Natural killer cell (primary cell): Measurements from ENCODE around the gene WDHD1. TPM values are rescaled to one million over a fixed set of nuclear protein-coding genes. Genes with fewer than 3 reads are reported as not detected.
"Not testable (repeated sequence)": the region's sequence is repeated elsewhere in the genome, so short reads cannot be mapped to it uniquely, and the experiment has no call there.

Experiments
- ATAC-seq, 3 donors: fragments of 150-1000 bp in 2 of 3; fragments of 200-7000 bp in 1 of 3; cut with Tn5 transposase; 1 replicate in 1 of 3; 2 replicates in 2 of 3; pipeline ENCODE4 v1.10.0; 2021; ENCODE audit warnings: mild to moderate bottlenecking in 2 of 3, moderate library complexity in 2 of 3
- DNase-seq, 2 donors: peaks; one replicate each; pipeline versions ENCODE4 v3.0.0 to v3.0.0-alpha.2; 2013 to 2021; ENCODE audit warnings: mixed read lengths in 1 of 2
- H3K27ac ChIP-seq: one replicate; pipeline ENCODE4 v1.5.1; 2013; ENCODE audit warnings: mild to moderate bottlenecking, low read length
- H3K27me3 ChIP-seq: one replicate; pipeline ENCODE4 v1.6.1; 2013; ENCODE audit warnings: low read length; ENCODE audit not compliant: control insufficient read depth, insufficient read depth
- H3K36me3 ChIP-seq: one replicate; pipeline ENCODE4 v1.6.1; 2013; ENCODE audit warnings: low read length; ENCODE audit not compliant: control insufficient read depth, insufficient read depth
- H3K4me1 ChIP-seq: one replicate; pipeline ENCODE4 v1.6.1; 2013; ENCODE audit warnings: low read length; ENCODE audit not compliant: control insufficient read depth, insufficient read depth
- H3K4me3 ChIP-seq: one replicate; pipeline ENCODE4 v1.5.1; 2013; ENCODE audit warnings: low read length
- H3K9me3 ChIP-seq: one replicate; pipeline ENCODE4 v1.6.1; 2013; ENCODE audit warnings: low read length; ENCODE audit not compliant: control insufficient read depth, insufficient read depth
- H3K27ac Mint-ChIP-seq, 2 donors: one replicate each; pipeline ENCODE4 v1.8.0; 2022; ENCODE audit warnings: mild to moderate bottlenecking in 2 of 2, mixed read lengths in 2 of 2, moderate library complexity in 1 of 2
- H3K27me3 Mint-ChIP-seq, 2 donors: one replicate each; pipeline ENCODE4 v1.8.0; 2022; ENCODE audit warnings: low read depth in 2 of 2, mixed read lengths in 2 of 2
- H3K36me3 Mint-ChIP-seq: one replicate; pipeline ENCODE4 v1.8.0; 2022; ENCODE audit warnings: mixed read lengths
- H3K4me1 Mint-ChIP-seq, 2 donors: one replicate each; pipeline ENCODE4 v1.8.0; 2022; ENCODE audit warnings: mixed read lengths in 2 of 2
- H3K4me3 Mint-ChIP-seq: one replicate; pipeline ENCODE4 v1.8.0; 2022; ENCODE audit warnings: mild to moderate bottlenecking, moderate library complexity, mixed read lengths
- H3K9me3 Mint-ChIP-seq, 2 donors: one replicate each; pipeline ENCODE4 v1.8.0; 2022; ENCODE audit warnings: mixed read lengths in 2 of 2
- CTCF ChIP-seq: fragments of 200-600 bp; IDR thresholded peaks from one replicate; pipeline ENCODE4 v1.8.0; 2022; ENCODE audit warnings: antibody characterized with exemption
- WGBS: methylation state at CpG from one replicate; pipeline ENCODE4 v1.1.7; 2013; ENCODE audit warnings: missing lambda C conversion rate; ENCODE audit not compliant: insufficient coverage; 5-methylcytosine and 5-hydroxymethylcytosine counted together
- intact Hi-C: fragments of 100-400 bp; cut with micrococcal nuclease; formaldehyde crosslinking; loops from one replicate; pipeline ENCODE4 v1.14.2; 2022
- total RNA-seq, 4 donors: library from RNA; stranded (reverse); fragments of 120-200 nt in 1 of 4; gene quantifications; one replicate each; pipeline versions ENCODE4 v1.2.3 to v1.2.4, GENCODE V29; 2013 to 2022

WDHD1 gene
- total RNA-seq, 3 donors from 2014 or later (not counting 1 experiment from before 2014, with no cell fraction given): 4.5 to 5.4 (median 5.3) TPM

DNA sequence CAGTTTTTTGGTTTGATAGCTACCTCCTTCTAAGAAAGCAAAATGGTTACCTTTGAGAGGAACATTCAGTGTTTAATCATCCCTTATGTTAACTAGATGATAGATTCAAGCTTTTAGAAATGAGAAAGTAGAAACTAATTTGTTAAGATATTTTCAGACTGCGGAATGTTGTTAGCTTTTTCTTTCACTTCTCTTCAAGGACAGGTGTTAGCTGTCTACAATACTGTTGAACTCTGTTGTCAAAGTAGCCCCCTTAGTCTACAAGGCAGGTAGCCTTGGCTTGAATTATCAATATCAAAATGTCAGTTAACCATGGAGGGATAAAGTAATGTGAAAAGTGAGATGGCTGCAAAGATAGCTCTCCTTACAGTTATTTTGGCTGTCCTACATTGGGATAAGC, 39.3 kb upstream of the WDHD1 start:
- no peak for ATAC-seq
- Histone ChIP-seq H3K27ac (no peak overlapping the region), H3K4me1 (no peaks in the 10 kb centered on the region), H3K36me3 (peaks cover 47% of the 10 kb centered on the region), H3K27me3 (no peaks in the 10 kb centered on the region), H3K9me3 (no peaks in the 10 kb centered on the region), H3K4me3 (no peak overlapping the region)
- intact Hi-C loops: no loop called here
- Mint-ChIP-seq H3K27ac (peak overlapping the region; percentile 33 to 56), H3K4me1 (peaks cover 14 to 17% of the 10 kb centered on the region in 2 donors), H3K4me3 (no peak overlapping the region), H3K27me3 (no peaks in the 10 kb centered on the region), H3K9me3 (no peaks in the 10 kb centered on the region), H3K36me3 (peaks cover 13% of the 10 kb centered on the region)
- no peak for DNase-seq
- no peak for TF ChIP-seq CTCF
- WGBS: 100% methylated on average over 1 of the region's 1 CpG

DNA sequence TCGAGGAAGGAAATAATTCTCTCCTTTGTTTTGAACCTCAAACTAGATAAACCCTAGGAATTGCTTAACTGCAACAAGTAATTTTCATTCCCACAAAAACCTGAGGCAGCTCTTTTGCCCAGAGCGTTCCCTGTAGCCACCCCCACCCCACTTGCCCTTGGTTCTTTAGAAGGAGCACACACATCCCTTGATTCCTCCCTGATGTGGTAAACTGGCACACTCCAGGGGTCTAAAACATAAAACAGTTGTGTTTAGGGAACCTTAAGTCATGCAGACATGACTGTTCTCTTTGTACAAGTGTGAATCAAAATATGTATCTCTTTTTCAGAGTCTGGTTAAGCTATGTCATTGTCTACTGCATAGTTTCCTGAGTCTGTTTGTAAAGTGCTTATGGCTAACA, 38.5 kb upstream of the WDHD1 start:
- Mint-ChIP-seq H3K36me3 (peaks cover 13% of the 10 kb centered on the region), H3K27ac (peak overlapping the region; percentile 56 to 67), H3K9me3 (no peaks in the 10 kb centered on the region), H3K27me3 (no peaks in the 10 kb centered on the region), H3K4me1 (peaks cover 18 to 25% of the 10 kb centered on the region in 2 donors), H3K4me3 (no peak overlapping the region)
- TF ChIP-seq CTCF: no peak
- no peak for DNase-seq
- no peak for ATAC-seq
- H3K9me3 ChIP-seq: no peaks in the 10 kb centered on the region
- H3K4me3 ChIP-seq: no peak overlapping the region
- 97% methylated on average over 2 of the region's 2 CpGs for WGBS
- no peak overlapping the region for H3K27ac ChIP-seq
- no peaks in the 10 kb centered on the region for H3K27me3 ChIP-seq
- intact Hi-C loops: no loop called here
- H3K4me1 ChIP-seq: no peaks in the 10 kb centered on the region
- peaks cover 49% of the 10 kb centered on the region for H3K36me3 ChIP-seq

DNA sequence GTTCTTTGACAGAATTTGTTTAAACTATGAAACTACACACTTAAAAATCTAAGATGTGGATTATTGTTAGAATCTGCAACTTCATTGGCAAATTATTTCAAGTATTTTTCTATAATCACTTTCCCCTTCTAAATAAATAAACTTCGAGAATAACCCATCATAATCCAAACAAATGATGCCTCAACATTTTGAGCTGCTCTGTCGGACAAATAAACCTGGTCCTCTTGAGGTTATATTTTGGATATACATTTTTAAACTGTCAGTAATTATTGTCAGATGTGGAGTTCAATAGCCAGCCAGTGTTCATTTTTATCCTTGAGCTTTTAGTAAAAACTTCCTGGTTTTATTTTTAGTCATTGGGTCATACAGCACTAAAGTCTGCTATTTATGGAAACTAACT, 38.0 kb upstream of the WDHD1 start:
- intact Hi-C loops, H3K27ac ChIP-seq, H3K9me3 ChIP-seq, H3K9me3 Mint-ChIP-seq, H3K27me3 Mint-ChIP-seq, H3K4me1 ChIP-seq, H3K27me3 ChIP-seq, ATAC-seq, DNase-seq, H3K4me3 ChIP-seq, H3K4me3 Mint-ChIP-seq: not testable (repeated sequence)
- Mint-ChIP-seq H3K4me1 (peaks cover 18 to 29% of the 10 kb centered on the region in 2 donors), H3K36me3 (peaks cover 13% of the 10 kb centered on the region), H3K27ac (peak overlapping the region in 1 of 2 donors; percentile 67)
- WGBS: 100% methylated on average over 1 of the region's 2 CpGs
- peaks cover 47% of the 10 kb centered on the region for H3K36me3 ChIP-seq

DNA sequence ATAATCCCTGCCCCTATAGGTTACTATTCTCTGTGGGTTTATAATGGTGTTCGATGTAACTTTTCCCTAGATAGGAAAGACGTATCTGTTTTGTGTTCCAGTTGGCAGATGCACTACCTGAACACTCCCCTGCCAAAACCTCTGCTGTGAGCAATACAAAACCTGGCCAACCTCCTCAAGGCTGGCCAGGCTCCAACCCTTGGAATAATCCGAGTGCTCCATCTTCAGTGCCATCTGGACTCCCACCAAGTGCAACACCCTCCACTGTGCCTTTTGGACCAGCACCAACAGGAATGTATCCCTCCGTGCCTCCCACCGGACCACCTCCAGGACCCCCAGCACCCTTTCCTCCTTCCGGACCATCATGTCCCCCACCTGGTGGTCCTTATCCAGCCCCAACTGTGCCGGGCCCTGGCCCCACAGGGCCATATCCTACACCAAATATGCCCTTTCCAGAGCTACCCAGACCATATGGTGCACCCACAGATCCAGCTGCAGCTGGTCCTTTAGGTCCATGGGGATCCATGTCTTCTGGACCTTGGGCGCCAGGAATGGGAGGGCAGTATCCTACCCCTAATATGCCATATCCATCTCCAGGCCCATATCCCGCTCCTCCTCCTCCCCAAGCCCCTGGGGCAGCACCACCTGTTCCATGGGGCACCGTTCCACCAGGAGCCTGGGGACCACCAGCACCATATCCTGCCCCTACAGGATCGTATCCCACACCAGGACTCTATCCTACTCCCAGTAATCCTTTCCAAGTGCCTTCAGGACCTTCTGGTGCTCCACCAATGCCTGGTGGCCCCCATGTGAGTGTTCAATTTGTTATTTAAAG, 35.8 kb upstream of the WDHD1 start:
- H3K4me3 Mint-ChIP-seq: no peak overlapping the region
- 97% methylated on average over 11 of the region's 11 CpGs for WGBS
- no peaks in the 10 kb centered on the region for H3K27me3 Mint-ChIP-seq
- H3K27ac ChIP-seq: no peak overlapping the region
- ATAC-seq (peak in 1 of 3 donors; percentile 10), DNase-seq (no peak)
- no peak for TF ChIP-seq CTCF
- H3K4me3 ChIP-seq: no peak overlapping the region
- H3K4me1 Mint-ChIP-seq: peaks cover 33 to 43% of the 10 kb centered on the region in 2 donors
- no peaks in the 10 kb centered on the region for H3K4me1 ChIP-seq
- peaks cover 13% of the 10 kb centered on the region for H3K36me3 Mint-ChIP-seq
- H3K9me3 Mint-ChIP-seq: no peaks in the 10 kb centered on the region
- no peaks in the 10 kb centered on the region for H3K9me3 ChIP-seq
- intact Hi-C loops: no loop called here
- peaks cover 49% of the 10 kb centered on the region for H3K36me3 ChIP-seq
- peak overlapping the region; percentile 51 to 71 for H3K27ac Mint-ChIP-seq
- H3K27me3 ChIP-seq: no peaks in the 10 kb centered on the region
